Naive thymus-derived CD4-positive, alpha-beta T cell (primary cell): ENCODE results near the gene GPR158. TPM values are rescaled to one million over a fixed set of nuclear protein-coding genes. Genes with fewer than 3 reads are reported as not detected.
"Not testable (repeated sequence)": the region's sequence is repeated elsewhere in the genome, so short reads cannot be mapped to it uniquely, and the experiment has no call there.

Source experiments
- ATAC-seq: fragments of 150-1000 bp; cut with Tn5 transposase; 2 replicates; pipeline ENCODE4 v1.10.0; 2021; ENCODE audit warnings: mild to moderate bottlenecking, moderate library complexity
- CTCF ChIA-PET: fragments of 350-600 bp; sonication (Branson Sonifier 250); formaldehyde crosslinking; loops from one replicate; lab custom pipeline; 2021; ENCODE audit warnings: antibody characterized with exemption; lab: Charles Lee
- POLR2A ChIA-PET: fragments of 350-600 bp; sonication (Branson Sonifier 250); formaldehyde crosslinking; loops from one replicate; lab custom pipeline; 2021; ENCODE audit warnings: antibody characterized with exemption, inconsistent platforms; lab: Charles Lee
- DNase-seq, 9 donors: peaks; one replicate each; pipeline versions ENCODE4 v3.0.0 to v3.0.0-alpha.2; 2020 to 2022; ENCODE audit warnings: mixed read lengths in 1 of 9
- H3K27ac ChIP-seq: one replicate; pipeline ENCODE4 v1.7.0; 2013; ENCODE audit warnings: mild to moderate bottlenecking, low read depth, low read length, moderate library complexity
- H3K27me3 ChIP-seq, 2 donors: one replicate each; pipeline ENCODE4 v1.7.0; 2013; ENCODE audit warnings: low read length in 2 of 2, mild to moderate bottlenecking in 2 of 2, moderate library complexity in 2 of 2; ENCODE audit not compliant: control insufficient read depth in 2 of 2, insufficient read depth in 2 of 2
- H3K36me3 ChIP-seq, 3 experiments: 1 replicate in 2 of 3; 2 replicates in 1 of 3; pipeline ENCODE4 v1.7.0; 2013; ENCODE audit warnings: low read length in 3 of 3, mild to moderate bottlenecking in 3 of 3, moderate library complexity in 1 of 3; ENCODE audit not compliant: insufficient read depth in 3 of 3, control insufficient read depth in 2 of 3
- H3K4me1 ChIP-seq, 2 donors: one replicate each; pipeline ENCODE4 v1.7.0; 2013; ENCODE audit warnings: low read length in 2 of 2, mild to moderate bottlenecking in 2 of 2, moderate library complexity in 1 of 2; ENCODE audit not compliant: control insufficient read depth in 2 of 2, insufficient read depth in 2 of 2
- H3K4me3 ChIP-seq: 2 replicates; pipeline ENCODE4 v1.7.0; 2013; ENCODE audit warnings: mild to moderate bottlenecking, low read length
- H3K9me3 ChIP-seq, 3 experiments: 1 replicate in 2 of 3; 2 replicates in 1 of 3; pipeline ENCODE4 v1.7.0; 2013; ENCODE audit warnings: low read length in 3 of 3; ENCODE audit not compliant: control insufficient read depth in 2 of 3
- H3K27ac Mint-ChIP-seq, 9 donors: one replicate each; pipeline ENCODE4 v1.8.0; 2020 to 2022; ENCODE audit warnings: mixed read lengths in 9 of 9, mild to moderate bottlenecking in 8 of 9, moderate library complexity in 5 of 9, inconsistent platforms in 2 of 9
- H3K27me3 Mint-ChIP-seq, 5 donors: one replicate each; pipeline ENCODE4 v1.8.0; 2021 to 2022; ENCODE audit warnings: mixed read lengths in 5 of 5, mild to moderate bottlenecking in 1 of 5
- H3K36me3 Mint-ChIP-seq, 5 donors: one replicate each; pipeline ENCODE4 v1.8.0; 2020 to 2022; ENCODE audit warnings: mixed read lengths in 5 of 5, mild to moderate bottlenecking in 3 of 5, inconsistent platforms in 1 of 5
- H3K4me1 Mint-ChIP-seq, 7 donors: one replicate each; pipeline ENCODE4 v1.8.0; 2020 to 2022; ENCODE audit warnings: mixed read lengths in 7 of 7, mild to moderate bottlenecking in 3 of 7, inconsistent platforms in 1 of 7
- H3K4me3 Mint-ChIP-seq, 10 donors: one replicate each; pipeline ENCODE4 v1.8.0; 2020 to 2022; ENCODE audit warnings: mild to moderate bottlenecking in 10 of 10, mixed read lengths in 10 of 10, moderate library complexity in 6 of 10, inconsistent platforms in 2 of 10
- H3K9me3 Mint-ChIP-seq, 11 donors: one replicate each; pipeline ENCODE4 v1.8.0; 2020 to 2022; ENCODE audit warnings: mixed read lengths in 11 of 11, mild to moderate bottlenecking in 4 of 11, inconsistent platforms in 1 of 11, moderate library complexity in 1 of 11
- intact Hi-C, 2 donors: fragments of 100-400 bp; cut with micrococcal nuclease; formaldehyde crosslinking; loops; one replicate each; pipeline ENCODE4 v1.15.1; 2023
- polyA plus RNA-seq, 2 donors: library from polyadenylated mRNA; unstranded; fragments of 300-500 nt; fragmentation: Illumina TruSeq; gene quantifications; one replicate each; pipeline ENCODE4 v1.2.3, GENCODE V29; 2021
- total RNA-seq, 6 experiments: library from RNA in 5 of 6; stranded (reverse) in 5 of 6; gene quantifications; 1 replicate in 5 of 6; 2 replicates in 1 of 6; pipeline ENCODE4 v1.2.3 and lab custom pipeline; 2021 to 2026

GPR158 gene
- total and polyA plus RNA-seq, 7 experiments from 2014 or later = not detected

- ATAC-seq (no peak), DNase-seq (no peak)
- Mint-ChIP-seq H3K4me1 (no peaks in the 10 kb centered on the region), H3K4me3 (no peak overlapping the region), H3K27ac (no peak overlapping the region), H3K9me3 (peaks cover 7 to 34% (median 10%) of the 10 kb centered on the region in 11 donors), H3K27me3 (no peaks in the 10 kb centered on the region), H3K36me3 (peaks cover 0 to 5% (median 0%) of the 10 kb centered on the region in 5 donors)
- H3K27me3 ChIP-seq = no peaks in the 10 kb centered on the region
- no peaks in the 10 kb centered on the region for H3K36me3 ChIP-seq
- ChIA-PET POLR2A (no interaction called here), CTCF (no interaction called here)
- no peak overlapping the region for H3K27ac ChIP-seq
- peaks cover 0 to 3% (median 0%) of the 10 kb centered on the region in 3 experiments for H3K9me3 ChIP-seq
- intact Hi-C loops = no loop called here
- H3K4me1 ChIP-seq = no peaks in the 10 kb centered on the region
- no peak overlapping the region for H3K4me3 ChIP-seq
These were observed 133.5 kb downstream of the GPR158 start for GRCh38 chr10:25308278-25308677.

- H3K27ac Mint-ChIP-seq, H3K4me1 ChIP-seq, ATAC-seq, H3K4me3 ChIP-seq, H3K4me3 Mint-ChIP-seq, CTCF ChIA-PET, H3K27me3 Mint-ChIP-seq, H3K36me3 Mint-ChIP-seq, H3K4me1 Mint-ChIP-seq, DNase-seq, H3K9me3 ChIP-seq, H3K36me3 ChIP-seq, H3K27me3 ChIP-seq, H3K27ac ChIP-seq, intact Hi-C loops: not testable (repeated sequence)
- POLR2A ChIA-PET = interaction anchor here (0.7 kb wide), 1 partner anchor 118 kb away, joined by 4 read pairs; no protein-coding TSS in a partner anchor
- peaks cover 0 to 16% (median 0%) of the 10 kb centered on the region in 11 donors for H3K9me3 Mint-ChIP-seq
These were observed 142.9 kb downstream of the GPR158 start for GRCh38 chr10:25317596-25318211.

GRCh38 chr10:25327273-25327672, 152.5 kb downstream of the GPR158 start:
- intact Hi-C loops = no loop called here
- Mint-ChIP-seq H3K27me3 (peaks cover 0 to 4% (median 0%) of the 10 kb centered on the region in 5 donors), H3K9me3 (peaks cover 0 to 19% (median 7%) of the 10 kb centered on the region in 11 donors), H3K27ac (no peak overlapping the region), H3K4me1 (no peaks in the 10 kb centered on the region), H3K36me3 (no peaks in the 10 kb centered on the region), H3K4me3 (no peak overlapping the region)
- no peaks in the 10 kb centered on the region for H3K36me3 ChIP-seq
- ChIA-PET CTCF (no interaction called here), POLR2A (no interaction called here)
- DNase-seq (no peak), ATAC-seq (no peak)
- no peaks in the 10 kb centered on the region for H3K9me3 ChIP-seq
- no peak overlapping the region for H3K27ac ChIP-seq
- H3K27me3 ChIP-seq = no peaks in the 10 kb centered on the region
- no peak overlapping the region for H3K4me3 ChIP-seq
- no peaks in the 10 kb centered on the region for H3K4me1 ChIP-seq

- POLR2A ChIA-PET = no interaction called here
- Histone ChIP-seq H3K4me1 (no peaks in the 10 kb centered on the region), H3K9me3 (no peaks in the 10 kb centered on the region), H3K4me3 (no peak overlapping the region), H3K36me3 (no peaks in the 10 kb centered on the region), H3K27ac (no peak overlapping the region), H3K27me3 (no peaks in the 10 kb centered on the region)
- Mint-ChIP-seq H3K36me3 (no peaks in the 10 kb centered on the region), H3K4me3 (no peak overlapping the region), H3K27me3 (peaks cover 0 to 4% (median 0%) of the 10 kb centered on the region in 5 donors), H3K9me3 (peaks cover 0 to 19% (median 6%) of the 10 kb centered on the region in 11 donors), H3K27ac (no peak overlapping the region), H3K4me1 (no peaks in the 10 kb centered on the region)
- DNase-seq (no peak), ATAC-seq (no peak)
- intact Hi-C loops = no loop called here
- CTCF ChIA-PET = no interaction called here
These were observed 153.6 kb downstream of the GPR158 start for GRCh38 chr10:25328361-25328760.

GRCh38 chr10:25329587-25329986, 154.8 kb downstream of the GPR158 start:
- H3K4me3 ChIP-seq, H3K27ac Mint-ChIP-seq, H3K36me3 ChIP-seq, H3K27me3 ChIP-seq, H3K4me1 ChIP-seq, H3K9me3 ChIP-seq, H3K27ac ChIP-seq, POLR2A ChIA-PET, DNase-seq, intact Hi-C loops, H3K4me1 Mint-ChIP-seq, CTCF ChIA-PET, ATAC-seq, H3K36me3 Mint-ChIP-seq, H3K27me3 Mint-ChIP-seq, H3K4me3 Mint-ChIP-seq: not testable (repeated sequence)
- peaks cover 0 to 13% (median 4%) of the 10 kb centered on the region in 11 donors for H3K9me3 Mint-ChIP-seq

GRCh38 chr10:25334445-25334844, 159.6 kb downstream of the GPR158 start:
- H3K9me3 ChIP-seq = no peaks in the 10 kb centered on the region
- no peaks in the 10 kb centered on the region for H3K4me1 ChIP-seq
- no peaks in the 10 kb centered on the region for H3K36me3 ChIP-seq
- H3K4me3 ChIP-seq = no peak overlapping the region
- intact Hi-C loops = no loop called here
- CTCF ChIA-PET = no interaction called here
- ATAC-seq = no peak
- no peak overlapping the region for H3K4me3 Mint-ChIP-seq
- H3K4me1 Mint-ChIP-seq = no peaks in the 10 kb centered on the region
- DNase-seq = no peak
- peaks cover 0 to 8% (median 0%) of the 10 kb centered on the region in 11 donors for H3K9me3 Mint-ChIP-seq
- POLR2A ChIA-PET = no interaction called here
- H3K36me3 Mint-ChIP-seq = no peaks in the 10 kb centered on the region
- no peaks in the 10 kb centered on the region for H3K27me3 ChIP-seq
- no peak overlapping the region for H3K27ac ChIP-seq
- no peak overlapping the region for H3K27ac Mint-ChIP-seq
- H3K27me3 Mint-ChIP-seq = no peaks in the 10 kb centered on the region

- no peaks in the 10 kb centered on the region for H3K36me3 ChIP-seq
- no peaks in the 10 kb centered on the region for H3K27me3 Mint-ChIP-seq
- peaks cover 0 to 5% (median 0%) of the 10 kb centered on the region in 11 donors for H3K9me3 Mint-ChIP-seq
These were observed 161.5 kb downstream of the GPR158 start for GRCh38 chr10:25336330-25336729.

More at GRCh38 chr10:25336330-25336729, 161.5 kb downstream of the GPR158 start:
- ATAC-seq (no peak), DNase-seq (no peak)
- H3K9me3 ChIP-seq = no peaks in the 10 kb centered on the region
- no peak overlapping the region for H3K4me3 ChIP-seq
- intact Hi-C loops = no loop called here
- ChIA-PET CTCF (no interaction called here), POLR2A (no interaction called here)
- H3K4me1 Mint-ChIP-seq = no peaks in the 10 kb centered on the region
- H3K27ac ChIP-seq = no peak overlapping the region
- H3K4me1 ChIP-seq = no peaks in the 10 kb centered on the region
- H3K27ac Mint-ChIP-seq = no peak overlapping the region
- H3K4me3 Mint-ChIP-seq = no peak overlapping the region
- no peaks in the 10 kb centered on the region for H3K36me3 Mint-ChIP-seq
- H3K27me3 ChIP-seq = no peaks in the 10 kb centered on the region
